GM12872 (cell line): Measurements from ENCODE around the gene ZG16B.

Experiments used
- CTCF ChIP-seq: IDR thresholded peaks from 3 replicates; pipeline ENCODE4 v1.5.1; 2011; ENCODE audit warnings: low read depth, mild to moderate bottlenecking, low read length, moderate library complexity; ENCODE audit not compliant: insufficient read depth

ZG16B gene

GRCh38 chr16:2786826-2787151, 43.3 kb upstream of the ZG16B start:
- no peak for TF ChIP-seq CTCF

GRCh38 chr16:2787406-2787805, 42.7 kb upstream of the ZG16B start, which contains the start of gene PRSS33:
TSS of gene PRSS33 (minus strand) at chr16:2787560. CDS start at chr16:2786547, 1,013 bp downstream.
- no peak for TF ChIP-seq CTCF

- TF ChIP-seq CTCF: no peak
Observed at GRCh38 chr16:2787961-2788360, 42.1 kb upstream of the ZG16B start.

- TF ChIP-seq CTCF: no peak
Observed at GRCh38 chr16:2790631-2791030, 39.5 kb upstream of the ZG16B start.

GRCh38 chr16:2791174-2791573, 38.9 kb upstream of the ZG16B start:
- no peak for TF ChIP-seq CTCF

- TF ChIP-seq CTCF: no peak
Observed at GRCh38 chr16:2792940-2793339, 37.2 kb upstream of the ZG16B start.

- no peak for TF ChIP-seq CTCF
Observed at GRCh38 chr16:2795395-2796143, 34.5 kb upstream of the ZG16B start.
